Stimulated activated CD4-positive, alpha-beta T cell treated with anti-CD3 and anti-CD28 coated beads, Interleukin-15, amount 100 ng/mL, for 48 hours (primary cell): ENCODE data around the gene ITPKC.
A peak's percentile ranks its signal among the peaks of the same experiment; 100 is the strongest.

Source experiments
- DNase-seq, 2 donors: peaks; one replicate each; pipeline ENCODE4 v3.0.0-alpha.2; 2020; ENCODE audit warnings: low read depth in 2 of 2

ITPKC gene

DNA sequence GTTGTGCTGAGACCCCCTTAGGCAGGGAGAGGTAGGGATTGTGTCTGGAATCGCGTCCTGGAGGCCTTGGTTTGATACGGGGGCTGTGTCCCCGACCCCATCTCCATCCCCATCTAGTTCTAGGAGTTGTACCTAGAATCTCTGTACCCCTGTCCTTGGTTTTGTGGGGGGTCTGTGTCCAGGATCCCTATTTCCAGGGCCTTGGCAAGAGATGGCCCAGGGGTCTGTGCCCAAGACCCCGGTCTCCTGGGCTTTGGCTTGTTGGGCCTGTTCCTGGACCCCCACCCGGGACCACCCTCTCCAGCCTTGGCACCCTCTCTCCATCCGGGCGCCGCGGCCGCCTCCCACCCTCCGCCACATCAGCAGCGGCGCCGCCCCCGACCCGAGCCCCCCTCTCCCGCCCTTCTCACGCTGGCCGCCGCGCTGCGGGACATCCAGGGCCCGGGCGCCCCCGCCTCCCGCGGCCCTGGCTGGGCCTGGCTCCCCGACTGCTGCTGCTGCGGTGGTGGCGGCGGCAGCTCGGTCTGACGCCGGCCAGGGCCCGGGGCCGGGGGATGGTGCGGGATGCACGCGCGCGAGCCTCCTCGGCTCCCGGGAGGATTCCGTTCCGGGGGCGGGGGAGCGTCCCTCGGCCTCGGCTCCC is 26.7 kb upstream of the ITPKC start, which contains the start of gene NUMBL:
Gene NUMBL, minus strand, starts transcription at position 602 of the 643 bp plus-strand sequence. Its CDS starts 168 bp downstream, at position 434.
- no peak for DNase-seq

DNA sequence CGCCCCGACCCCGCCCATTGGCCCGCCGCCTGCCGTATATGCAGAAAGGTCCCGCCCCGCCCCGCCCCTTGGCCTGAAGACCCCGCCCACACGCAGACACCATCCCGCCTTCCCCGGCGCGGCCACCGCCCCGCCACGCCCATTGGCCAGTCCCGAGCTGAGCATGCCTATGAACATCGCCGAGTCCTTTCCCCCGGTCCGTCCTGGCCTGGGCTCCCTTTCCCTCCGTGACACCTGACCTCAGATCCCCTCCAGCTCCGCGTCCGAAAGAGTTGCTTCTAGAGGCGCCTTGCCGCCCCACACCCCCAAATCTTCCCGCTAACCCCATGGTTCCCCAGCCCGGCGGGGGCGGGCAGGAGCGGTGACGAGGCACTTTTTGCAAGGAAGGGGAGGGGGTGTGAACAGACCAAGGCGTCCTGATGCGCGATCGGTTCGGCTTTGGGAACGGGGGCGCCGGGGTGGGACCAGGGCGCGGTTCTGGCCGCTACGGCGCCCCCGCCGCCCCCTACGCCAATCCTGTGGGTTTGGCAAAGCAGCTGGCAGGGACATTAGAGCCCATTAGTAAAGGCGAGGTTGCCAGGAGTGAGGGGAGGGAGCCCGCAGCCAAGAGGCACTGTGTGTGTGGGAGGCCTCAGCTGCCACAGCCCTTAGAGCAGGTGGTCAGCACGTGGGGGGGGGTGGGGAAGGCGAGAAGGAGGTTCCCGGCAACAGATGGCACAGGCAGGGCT is 26.1 kb upstream of the ITPKC start:
- peak; percentile 83 to 89 for DNase-seq

DNA sequence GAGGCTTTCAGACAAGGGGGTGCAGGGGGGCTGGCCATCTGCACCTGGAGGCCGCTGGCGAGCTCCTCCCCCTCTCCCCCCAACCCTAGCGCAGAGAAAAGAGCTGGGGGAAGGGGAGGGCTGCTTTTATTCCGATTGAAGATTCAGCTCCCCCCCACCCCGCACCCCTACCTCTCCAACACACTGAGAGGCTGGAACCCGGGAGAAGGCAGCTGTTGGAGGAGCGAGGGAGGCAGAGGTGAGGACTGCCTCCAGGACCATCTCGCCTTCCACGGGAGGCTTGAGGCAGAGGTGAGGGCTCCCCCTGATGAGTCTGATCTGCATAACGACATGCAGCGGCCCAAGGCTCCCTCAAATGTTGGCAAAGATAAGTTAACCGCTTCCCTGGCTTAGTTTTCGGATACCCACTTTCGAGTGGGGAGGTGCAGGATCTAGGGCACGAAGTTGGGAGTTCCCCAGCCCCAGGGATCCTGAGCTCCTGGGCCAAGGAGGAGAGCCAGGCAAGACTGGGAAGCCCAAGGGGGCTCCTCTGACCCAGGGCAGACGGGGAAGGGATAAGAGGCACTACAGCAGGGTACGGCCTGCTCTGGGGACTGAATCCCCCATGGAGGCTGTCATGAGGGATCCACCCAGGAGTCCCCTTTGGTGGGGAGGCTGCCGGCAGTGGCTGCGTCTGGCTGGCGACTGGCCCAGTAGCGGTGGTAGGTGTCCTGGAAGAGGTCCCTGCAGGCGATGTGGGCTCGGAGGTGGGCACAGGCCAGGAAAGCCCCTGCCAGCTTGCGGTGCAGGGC is 25.3 kb upstream of the ITPKC start:
- DNase-seq, result no peak

DNA sequence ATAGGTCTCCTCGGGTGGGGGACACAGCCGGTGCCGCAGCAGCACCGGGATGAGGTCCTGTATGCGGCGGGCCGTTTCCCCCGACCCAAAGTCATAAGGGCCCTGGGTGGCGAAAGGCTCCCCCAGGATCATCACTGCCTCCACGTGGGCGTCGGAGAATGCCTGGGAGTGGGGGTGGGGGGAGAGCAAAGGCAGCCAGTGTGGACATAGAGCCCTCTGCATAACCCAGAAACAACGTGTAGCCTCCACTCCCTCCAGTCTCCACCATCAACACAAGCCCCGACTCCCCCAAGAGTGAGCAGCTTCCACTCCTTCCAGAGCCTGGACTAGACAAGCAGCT is 24.7 kb upstream of the ITPKC start:
- no peak for DNase-seq

DNA sequence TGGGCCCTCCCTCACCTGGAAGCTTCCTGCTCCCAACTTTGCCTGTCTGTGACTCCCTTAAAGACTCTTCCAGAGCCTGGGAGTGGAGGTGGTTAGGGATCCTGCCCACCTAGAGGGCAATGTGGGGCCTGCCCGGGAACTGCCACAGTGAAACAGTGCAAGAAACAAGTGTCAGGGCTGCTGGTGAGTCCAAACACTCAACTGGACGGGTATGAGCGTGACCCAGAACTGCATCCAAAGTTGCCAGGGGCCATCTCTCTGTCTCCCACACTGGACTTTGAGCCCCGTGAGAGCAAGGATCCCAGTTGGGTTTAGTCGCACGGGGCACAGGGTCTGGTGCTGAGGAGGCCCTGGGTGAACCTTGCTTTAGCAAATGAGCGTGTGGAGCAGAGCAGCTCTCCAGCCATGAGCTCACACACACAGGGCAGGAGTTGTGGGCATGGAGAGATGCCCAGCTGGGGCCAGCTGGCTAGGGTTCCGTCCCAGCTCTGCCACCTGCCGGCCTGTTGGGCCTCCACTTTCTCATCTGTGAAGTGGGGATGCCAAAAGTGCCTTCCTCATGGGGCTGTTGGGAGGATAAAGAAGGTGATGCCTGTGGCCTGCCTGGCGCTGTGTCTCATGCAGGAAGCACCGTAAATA is 23.6 kb upstream of the ITPKC start:
- no peak for DNase-seq

DNA sequence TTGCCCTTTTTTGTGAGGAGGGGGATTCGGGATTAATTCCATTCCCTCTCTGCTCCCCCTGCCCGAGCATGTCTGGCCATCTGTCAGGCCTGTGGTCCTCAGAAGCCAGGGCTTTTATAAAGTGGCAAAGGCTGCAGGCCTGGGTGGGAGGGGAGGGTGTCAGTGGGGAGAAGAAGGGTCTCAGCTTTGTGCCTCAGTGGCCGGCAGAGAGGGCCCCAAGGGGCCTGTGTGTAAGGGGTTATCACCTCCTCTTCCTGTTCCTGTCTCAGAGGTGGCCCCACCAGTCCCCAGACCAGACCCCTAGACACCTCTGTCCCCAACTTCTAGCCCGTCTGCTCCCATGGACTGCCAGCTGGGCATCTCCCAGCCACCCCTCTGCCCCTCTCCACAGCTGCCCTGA is 23.0 kb upstream of the ITPKC start:
- no peak for DNase-seq

DNA sequence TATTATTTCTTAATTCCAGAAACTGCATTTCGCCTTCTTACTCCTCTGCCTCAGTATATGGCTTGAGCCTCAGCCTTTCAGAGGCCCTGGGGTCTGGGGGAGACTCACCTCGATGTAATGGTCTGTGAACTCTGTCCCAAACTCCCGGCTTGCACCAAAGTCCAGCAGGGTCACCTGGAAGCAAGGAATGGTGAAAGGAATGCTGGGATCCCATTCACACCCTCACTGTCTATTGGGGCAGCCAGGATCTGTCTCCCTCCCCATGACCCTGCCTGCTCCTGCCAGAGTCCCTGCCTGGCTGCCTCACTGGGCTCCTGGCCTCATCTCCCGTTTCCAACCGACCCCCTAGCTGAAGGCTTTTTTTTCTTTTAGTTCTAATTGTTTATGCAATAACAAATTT is 21.0 kb upstream of the ITPKC start:
- DNase-seq, result no peak

DNA sequence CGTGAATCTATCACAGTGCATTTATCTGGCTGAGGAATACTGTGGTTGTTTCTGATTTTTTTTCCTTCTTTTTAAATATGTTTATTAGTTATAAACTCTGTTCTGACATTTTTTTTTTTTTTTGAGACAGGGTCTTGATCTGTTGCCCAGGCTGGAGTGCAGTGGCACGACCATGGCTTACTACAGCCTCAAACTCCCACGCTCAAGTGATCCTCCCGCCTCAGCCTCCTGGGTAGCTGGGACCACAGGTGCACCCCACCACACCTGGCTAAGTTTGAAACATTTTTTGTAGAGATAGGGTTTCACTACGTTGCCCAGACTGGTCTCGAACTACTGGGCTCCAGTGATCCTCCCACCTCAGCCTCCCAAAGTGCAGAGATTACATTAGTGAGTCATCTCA is 19.9 kb upstream of the ITPKC start:
- no peak for DNase-seq

DNA sequence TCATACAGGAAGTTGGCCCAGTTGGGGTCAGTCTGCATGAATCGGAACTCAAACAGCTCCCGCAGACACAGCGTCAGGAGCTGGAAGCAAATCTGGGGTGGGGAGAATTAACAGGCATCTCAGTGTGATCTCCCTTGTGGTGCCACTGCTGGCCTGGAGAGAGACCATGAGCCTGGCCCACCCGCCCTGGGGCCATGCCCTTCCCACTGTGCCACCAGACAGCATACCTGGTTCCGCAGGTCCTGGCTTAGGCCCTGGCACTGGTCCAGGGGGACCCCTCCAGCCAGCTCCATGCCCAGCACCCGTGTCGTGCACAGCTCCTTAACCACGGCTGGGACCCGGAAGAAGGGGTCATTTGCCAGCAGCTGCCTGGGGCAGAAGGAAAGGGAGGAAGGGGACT is 16.8 kb upstream of the ITPKC start:
- no peak for DNase-seq

DNA sequence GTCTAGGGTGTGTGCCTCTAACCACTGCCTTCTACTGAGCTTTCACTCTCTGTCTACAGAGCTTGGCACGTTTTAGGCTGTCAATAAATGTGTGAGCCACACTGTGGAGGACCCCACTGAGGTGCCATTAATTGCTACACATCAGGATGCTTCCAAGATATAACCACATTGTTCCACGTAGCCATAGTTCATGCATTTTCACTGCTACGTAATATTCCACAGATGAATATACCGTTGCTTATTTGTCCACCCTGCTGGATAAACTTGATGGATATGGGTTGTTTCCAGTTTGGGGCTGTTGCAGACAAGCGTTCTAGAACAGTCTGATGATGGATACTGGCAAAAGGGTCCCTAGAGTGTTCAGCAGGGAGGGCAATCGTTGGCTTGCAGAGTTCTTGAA is 15.2 kb upstream of the ITPKC start:
- no peak for DNase-seq

DNA sequence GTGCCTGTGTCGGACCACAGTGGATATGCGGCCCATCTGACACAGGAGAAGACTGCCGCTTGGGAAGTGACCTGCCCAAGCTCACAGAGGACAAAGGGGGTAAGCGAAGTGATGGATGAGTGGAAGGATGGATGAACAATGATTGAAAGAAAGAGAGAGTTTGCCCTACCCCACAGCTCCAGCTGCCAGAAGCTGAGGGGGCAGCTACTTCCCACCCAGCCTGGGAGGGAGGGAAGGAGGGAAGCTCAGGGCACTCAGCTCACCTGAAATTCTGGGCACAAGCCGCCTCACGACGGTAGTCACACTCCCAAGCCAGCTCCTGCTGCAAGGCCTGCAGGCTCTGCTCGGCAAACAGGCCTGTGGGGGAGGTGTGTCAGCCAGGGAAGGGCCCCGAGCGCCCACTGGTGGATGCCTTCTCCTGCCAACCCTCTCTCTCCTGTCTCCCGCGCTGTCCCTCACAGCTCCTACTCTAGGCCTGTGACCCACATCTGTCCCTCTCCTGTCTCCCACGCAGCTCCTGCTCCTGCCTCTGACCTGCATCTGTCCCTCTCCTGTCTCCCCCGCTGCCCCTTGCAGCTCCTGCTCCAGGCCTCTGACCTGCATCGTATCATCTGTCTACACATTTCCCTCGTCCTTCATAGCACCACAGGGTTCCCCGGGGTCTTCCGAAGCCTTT is 14.4 kb upstream of the ITPKC start:
- DNase-seq, result no peak

DNA sequence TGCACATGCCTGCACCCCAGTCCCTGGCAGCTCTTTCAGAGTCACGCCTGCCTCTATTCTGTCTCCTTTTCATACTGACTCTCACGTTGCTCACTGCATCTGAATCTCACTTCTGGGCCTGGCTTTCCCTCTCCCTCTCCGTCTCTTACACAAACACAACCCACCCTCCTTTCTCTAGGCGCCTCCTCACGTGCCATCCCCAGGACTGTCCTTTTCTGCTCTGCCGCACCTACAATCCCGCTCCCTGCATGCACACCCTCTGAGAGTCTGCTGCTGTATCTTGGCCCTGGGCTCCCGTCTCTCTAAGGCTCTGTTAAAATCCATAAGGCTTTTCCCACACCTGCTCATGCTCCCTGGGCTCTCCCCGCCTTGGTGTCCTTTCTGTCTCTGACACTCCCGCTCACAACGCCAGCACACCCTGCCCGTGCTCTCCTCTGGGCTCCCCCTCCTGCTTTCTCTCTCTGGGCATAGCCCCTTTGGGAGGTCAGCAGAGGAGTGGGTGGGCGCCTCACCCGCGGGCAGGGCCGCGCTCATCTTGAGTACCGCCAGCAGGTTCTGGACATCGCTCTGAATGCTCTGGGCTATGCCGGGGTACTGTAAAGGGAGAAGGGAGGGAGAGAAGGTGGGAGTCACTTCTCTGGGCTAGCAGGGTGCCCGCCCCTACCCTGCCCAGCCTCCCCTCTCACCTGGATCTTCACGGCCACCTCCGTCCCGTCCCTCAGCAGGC is 13.7 kb upstream of the ITPKC start:
- DNase-seq, result no peak

DNA sequence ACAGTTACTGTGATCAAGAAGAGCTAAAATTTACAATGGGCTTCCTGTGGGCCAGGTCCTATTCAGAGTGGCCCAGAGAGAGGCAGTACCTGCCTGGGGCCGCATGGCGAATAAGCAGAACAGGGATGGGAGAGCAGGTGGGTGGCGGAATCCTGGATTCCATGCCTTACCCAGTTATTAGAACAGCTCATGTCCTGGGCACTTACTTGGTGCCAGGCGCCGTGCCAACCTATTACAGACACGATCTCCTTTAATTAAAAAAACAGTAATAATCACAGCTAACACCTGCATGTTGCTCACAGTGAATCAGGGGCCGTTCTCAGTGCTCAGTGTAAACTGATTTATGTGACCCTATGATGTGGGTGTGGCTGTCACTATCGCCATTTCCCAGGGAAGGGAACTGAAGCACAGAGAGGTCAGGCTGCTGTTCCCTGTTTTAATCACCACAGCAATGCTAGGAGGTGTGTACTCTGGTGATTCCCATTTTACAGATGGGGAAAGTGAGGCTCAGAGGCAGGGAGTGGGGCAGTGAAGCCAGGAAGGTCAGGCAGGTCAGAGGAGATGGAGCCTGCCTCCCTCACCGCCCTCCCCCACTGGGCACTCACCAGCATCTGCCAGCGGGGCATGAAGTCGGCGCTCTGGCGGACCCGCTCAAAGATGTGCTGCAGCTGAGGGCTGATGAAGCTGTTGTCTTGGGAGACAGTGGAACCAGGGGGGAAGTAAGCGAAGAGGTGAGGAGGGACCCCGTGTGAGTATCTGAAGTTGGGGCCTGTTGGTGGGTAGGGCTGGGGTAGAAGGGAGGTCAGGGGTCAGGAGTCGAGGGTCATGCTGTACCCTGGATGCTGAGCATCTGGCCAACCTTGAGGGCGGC is 12.2 kb upstream of the ITPKC start:
- DNase-seq, result no peak

DNA sequence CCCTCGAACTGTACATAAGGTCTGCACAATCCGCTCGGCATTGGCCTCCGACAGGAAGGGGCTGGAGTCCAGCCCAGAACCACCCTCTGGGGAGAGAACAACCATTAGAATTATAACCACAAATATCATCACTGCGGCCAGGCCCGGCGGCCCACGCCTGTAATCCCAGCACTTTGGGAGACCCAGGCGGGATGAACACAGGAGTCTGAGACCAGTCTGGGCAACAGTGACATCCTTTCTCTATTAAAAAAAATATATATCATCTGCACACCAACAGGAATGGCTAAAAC is 11.6 kb upstream of the ITPKC start:
- DNase-seq, result no peak

DNA sequence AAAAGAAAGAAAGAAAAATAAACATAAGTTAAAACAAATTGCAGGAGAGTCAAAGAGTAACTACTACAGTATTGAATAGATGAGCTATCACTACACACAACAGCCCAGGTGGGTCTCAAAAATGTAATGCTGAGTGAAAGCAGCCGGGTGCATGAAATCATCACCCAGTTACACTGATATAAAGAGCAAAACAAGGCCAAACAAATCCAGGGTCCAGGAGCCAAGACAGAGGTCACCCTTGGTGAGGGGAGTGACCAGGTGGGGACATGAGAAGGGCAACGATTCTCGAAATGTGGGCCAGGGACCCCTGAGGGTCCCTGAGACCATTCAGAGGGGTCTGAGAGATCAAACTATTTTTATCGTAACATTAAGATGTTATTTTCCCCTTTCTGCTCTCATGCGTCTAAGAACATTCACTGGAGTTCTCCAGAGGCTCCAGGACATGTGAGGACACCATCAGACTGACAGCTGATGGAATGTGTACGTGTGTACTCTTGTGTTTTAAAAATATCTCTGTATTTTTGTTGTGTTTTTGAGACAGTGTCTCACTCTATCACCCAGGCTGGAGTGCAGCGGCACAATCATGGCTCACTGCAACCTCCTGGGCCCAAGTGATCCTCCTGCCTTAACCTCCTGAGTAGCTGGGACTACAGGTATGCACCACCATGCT is 10.8 kb upstream of the ITPKC start:
- no peak for DNase-seq

DNA sequence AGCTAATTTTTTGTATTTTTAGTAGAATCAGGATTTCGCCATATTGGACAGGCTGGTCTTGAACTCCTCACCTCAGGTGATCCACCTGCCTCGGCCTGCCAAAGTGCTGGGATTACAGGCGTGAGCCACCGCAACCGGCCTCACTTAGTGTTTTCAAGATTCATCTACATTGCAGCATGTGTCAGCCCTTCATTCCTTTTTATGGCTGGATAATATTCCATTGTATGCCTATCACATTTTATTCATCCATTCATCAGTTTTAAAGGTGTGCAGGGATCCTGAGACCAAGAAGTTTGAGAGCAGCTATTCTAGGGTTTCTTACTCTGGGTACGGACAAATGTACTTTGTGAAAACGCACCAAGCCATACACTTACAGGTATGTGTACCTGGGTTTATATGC is 9.3 kb upstream of the ITPKC start:
- DNase-seq, result no peak

DNA sequence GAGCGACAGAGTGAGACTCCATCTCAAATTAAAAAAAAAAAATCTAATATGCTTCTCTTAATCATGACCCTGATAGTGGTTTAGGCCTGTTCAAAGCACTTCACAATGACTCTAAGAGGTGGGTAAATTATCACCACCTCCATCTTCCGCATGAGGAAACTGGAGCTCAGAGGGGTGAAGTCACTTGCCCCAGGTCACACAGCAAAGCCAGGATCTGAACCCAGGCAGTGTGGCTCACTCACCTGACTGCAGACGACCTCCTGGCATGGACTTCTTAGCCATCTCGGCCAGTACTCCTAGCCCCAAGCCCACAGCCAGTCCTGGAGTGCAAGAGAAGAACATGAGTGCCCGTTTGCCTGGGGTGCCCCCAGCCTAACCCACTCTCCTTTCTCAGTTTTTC is 7.1 kb upstream of the ITPKC start:
- no peak for DNase-seq

DNA sequence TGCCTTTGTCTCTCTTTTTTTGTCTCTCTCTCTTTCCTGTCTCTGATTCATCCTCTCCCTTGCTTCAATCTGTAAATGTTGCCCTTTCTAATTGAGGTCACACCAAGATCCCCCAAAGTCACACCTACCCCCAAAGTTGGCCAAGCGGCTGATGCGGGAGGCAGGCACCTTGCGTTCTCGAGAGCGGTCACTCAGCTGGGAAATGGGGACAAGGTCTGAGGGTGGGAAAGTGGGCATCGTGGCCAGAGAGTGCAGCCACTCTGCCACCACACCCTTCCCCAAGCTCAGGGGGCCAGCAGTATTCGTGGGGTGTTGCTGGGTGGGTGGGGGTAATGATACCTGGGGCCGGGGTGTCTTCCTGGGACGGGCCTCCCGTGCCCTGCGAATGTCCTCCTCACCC is 3.0 kb upstream of the ITPKC start:
- no peak for DNase-seq

DNA sequence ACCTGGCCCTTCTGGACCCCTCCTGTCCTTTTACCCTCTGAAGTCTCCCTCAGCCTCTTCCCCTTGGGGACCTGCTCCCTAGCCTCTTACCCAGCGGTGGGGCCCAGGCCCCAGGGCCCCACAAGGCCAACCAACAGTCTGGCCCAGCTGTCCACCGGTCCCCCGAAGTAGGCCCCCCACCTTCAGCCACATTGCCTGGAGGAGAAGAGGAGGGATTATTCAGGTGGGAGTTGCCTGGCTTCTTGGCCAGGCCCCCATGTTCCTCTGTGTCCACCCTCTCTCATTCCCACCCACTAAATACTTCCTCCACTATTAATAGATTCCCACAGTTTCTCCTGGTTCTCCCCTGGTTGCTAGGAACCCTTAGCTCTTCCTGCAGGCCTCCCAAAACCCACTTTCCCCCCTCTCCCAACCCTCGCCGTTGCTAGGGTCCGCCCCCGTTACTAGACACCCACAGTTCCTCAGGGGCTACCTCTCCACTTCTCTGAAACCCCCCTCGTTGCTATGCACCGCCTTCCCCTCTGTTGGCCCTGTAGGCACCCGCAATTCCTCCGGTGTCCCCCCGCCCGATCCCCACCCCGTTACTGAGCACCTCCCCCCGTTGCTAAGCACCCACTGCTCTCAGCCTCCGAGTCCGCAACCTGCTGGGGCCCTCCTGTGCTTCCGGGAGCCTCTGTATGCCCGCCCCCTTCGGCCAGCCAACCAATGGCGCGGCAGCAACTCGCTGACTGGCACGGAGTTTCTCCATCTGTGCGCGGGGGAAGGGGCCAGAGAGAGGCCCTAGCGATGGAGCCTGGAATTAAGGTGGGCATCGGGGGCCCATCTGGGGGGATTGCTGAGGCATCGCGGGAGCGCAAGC is 2.2 kb upstream of the ITPKC start:
- peak; percentile 86 to 91 for DNase-seq
